Measurements from ENCODE around the gene FGF14.
"Not testable (repeated sequence)": the region's sequence is repeated elsewhere in the genome, so short reads cannot be mapped to it uniquely, and the experiment has no call there.

DNA sequence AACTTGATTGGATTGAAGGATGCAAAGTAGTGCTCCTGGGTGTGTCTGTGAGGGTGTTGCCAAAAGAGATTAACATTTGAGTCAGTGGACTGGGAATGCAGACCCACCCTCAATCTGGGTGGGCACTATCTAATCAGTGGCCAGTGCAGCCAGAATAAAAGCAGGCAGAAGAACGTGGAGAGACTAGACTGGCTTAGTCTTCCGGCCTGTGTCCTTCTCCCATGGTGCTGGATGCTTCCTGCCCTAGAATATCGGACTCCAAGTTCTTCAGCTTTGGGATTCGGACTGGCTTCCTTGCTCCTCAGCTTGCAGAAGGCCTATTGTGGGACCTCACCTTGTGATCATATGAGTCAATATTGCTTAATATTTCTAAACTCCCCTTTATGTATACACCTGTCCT is 564.1 kb downstream of the FGF14 start:
- TF ChIP-seq, protein P1, sequence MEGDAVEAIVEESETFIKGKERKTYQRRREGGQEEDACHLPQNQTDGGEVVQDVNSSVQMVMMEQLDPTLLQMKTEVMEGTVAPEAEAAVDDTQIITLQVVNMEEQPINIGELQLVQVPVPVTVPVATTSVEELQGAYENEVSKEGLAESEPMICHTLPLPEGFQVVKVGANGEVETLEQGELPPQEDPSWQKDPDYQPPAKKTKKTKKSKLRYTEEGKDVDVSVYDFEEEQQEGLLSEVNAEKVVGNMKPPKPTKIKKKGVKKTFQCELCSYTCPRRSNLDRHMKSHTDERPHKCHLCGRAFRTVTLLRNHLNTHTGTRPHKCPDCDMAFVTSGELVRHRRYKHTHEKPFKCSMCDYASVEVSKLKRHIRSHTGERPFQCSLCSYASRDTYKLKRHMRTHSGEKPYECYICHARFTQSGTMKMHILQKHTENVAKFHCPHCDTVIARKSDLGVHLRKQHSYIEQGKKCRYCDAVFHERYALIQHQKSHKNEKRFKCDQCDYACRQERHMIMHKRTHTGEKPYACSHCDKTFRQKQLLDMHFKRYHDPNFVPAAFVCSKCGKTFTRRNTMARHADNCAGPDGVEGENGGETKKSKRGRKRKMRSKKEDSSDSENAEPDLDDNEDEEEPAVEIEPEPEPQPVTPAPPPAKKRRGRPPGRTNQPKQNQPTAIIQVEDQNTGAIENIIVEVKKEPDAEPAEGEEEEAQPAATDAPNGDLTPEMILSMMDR (IDR thresholded peaks at IDR 0.05): not testable (repeated sequence)
- TF ChIP-seq EZH2 (IDR thresholded peaks at IDR 0.05; ENCODE audit: borderline replicate concordance, insufficient read depth, low read depth, low read length, poor library complexity, severe bottlenecking): not testable (repeated sequence)

All from B cell (primary cell).